GM06990 (cell line): ENCODE results near the gene CLPTM1L.

Experiments used
- DNase-seq: peaks from one replicate; pipeline ENCODE4 v3.0.0-alpha.2; 2011; ENCODE audit not compliant: insufficient read length; ENCODE audit errors: extremely low read depth
- H3K27me3 ChIP-seq: replicated peaks from 2 replicates; pipeline ENCODE4 v1.6.0; 2011; ENCODE audit warnings: low read length; ENCODE audit not compliant: control insufficient read depth, insufficient read depth
- H3K36me3 ChIP-seq: 2 replicates; pipeline ENCODE4 v1.5.1; 2011; ENCODE audit warnings: low read length; ENCODE audit not compliant: control insufficient read depth, insufficient read depth
- H3K4me3 ChIP-seq: replicated peaks from 2 replicates; pipeline ENCODE4 v1.5.1; 2011; ENCODE audit warnings: low read depth, mild to moderate bottlenecking, control low read depth, low read length
- CTCF ChIP-seq: IDR thresholded peaks from 2 replicates; pipeline ENCODE4 v1.5.1; 2011; ENCODE audit warnings: low read length, control low read depth, mild to moderate bottlenecking, inconsistent platforms; ENCODE audit not compliant: insufficient read depth, poor library complexity, severe bottlenecking

The CLPTM1L gene

GRCh38 chr5:1314564-1314982, 30.3 kb downstream of the CLPTM1L start:
- no peak for TF ChIP-seq CTCF
- Histone ChIP-seq H3K4me3 (no peak overlapping the region), H3K27me3 (no peaks in the 10 kb centered on the region), H3K36me3 (peaks cover 10% of the 10 kb centered on the region)
- DNase-seq = peak; percentile 24

- no peak for TF ChIP-seq CTCF
- Histone ChIP-seq H3K4me3 (no peak overlapping the region), H3K27me3 (no peaks in the 10 kb centered on the region; the same call in 1 of the 2 replicates), H3K36me3 (peaks cover 3% of the 10 kb centered on the region)
- peak; percentile 86 for DNase-seq
Measured at GRCh38 chr5:1312993-1313833, 31.7 kb downstream of the CLPTM1L start.

- TF ChIP-seq CTCF = no peak
- Histone ChIP-seq H3K36me3 (no peaks in the 10 kb centered on the region; the same call in 1 of the 2 replicates), H3K4me3 (no peak overlapping the region), H3K27me3 (no peaks in the 10 kb centered on the region; the same call in 1 of the 2 replicates)
- DNase-seq = peak; percentile 43
Measured at GRCh38 chr5:1312206-1312605, 32.7 kb downstream of the CLPTM1L start.

GRCh38 chr5:1311439-1312055, 33.4 kb downstream of the CLPTM1L start:
- Histone ChIP-seq H3K4me3 (no peak overlapping the region), H3K36me3 (no peaks in the 10 kb centered on the region), H3K27me3 (no peaks in the 10 kb centered on the region; the same call in 1 of the 2 replicates)
- no peak for TF ChIP-seq CTCF
- peak; percentile 9 for DNase-seq

GRCh38 chr5:1310118-1310517, 34.8 kb downstream of the CLPTM1L start:
- Histone ChIP-seq H3K36me3 (no peaks in the 10 kb centered on the region), H3K4me3 (no peak overlapping the region), H3K27me3 (no peaks in the 10 kb centered on the region; the same call in 1 of the 2 replicates)
- TF ChIP-seq CTCF = no peak
- DNase-seq = no peak
